Psoas muscle (tissue), 8 donors: ENCODE results near the gene RALGPS2. TPM values are rescaled to one million over a fixed set of nuclear protein-coding genes. Genes with fewer than 3 reads are reported as not detected.
"Not testable (repeated sequence)": the region's sequence is repeated elsewhere in the genome, so short reads cannot be mapped to it uniquely, and the experiment has no call there.

Source experiments
- ATAC-seq, 4 donors: fragments of 200-7000 bp; cut with Tn5 transposase; one replicate each; pipeline ENCODE4 v1.9.1; 2020; ENCODE audit warnings: moderate library complexity in 3 of 4, mild to moderate bottlenecking in 2 of 4
- DNase-seq, 2 donors: peaks; one replicate each; pipeline ENCODE4 v3.0.0-alpha.2; 2020
- H3K27ac ChIP-seq: fragments of 200-600 bp; one replicate; pipeline ENCODE4 v1.8.0; 2022
- H3K27me3 ChIP-seq, 3 donors: fragments of 200-600 bp in 1 of 3; one replicate each; pipeline versions ENCODE4 v1.6.1 to v1.8.0; 2013 to 2022; ENCODE audit warnings: low read length in 2 of 3, mild to moderate bottlenecking in 2 of 3, moderate library complexity in 1 of 3; ENCODE audit not compliant: insufficient read depth in 3 of 3
- H3K36me3 ChIP-seq, 2 donors: fragments of 200-600 bp in 1 of 2; one replicate each; pipeline versions ENCODE4 v1.6.1 to v1.8.0; 2013 to 2022; ENCODE audit warnings: low read depth in 1 of 2, mild to moderate bottlenecking in 1 of 2, moderate library complexity in 1 of 2; ENCODE audit not compliant: insufficient read depth in 1 of 2
- H3K4me1 ChIP-seq: fragments of 200-600 bp; one replicate; pipeline ENCODE4 v1.8.0; 2022
- H3K4me3 ChIP-seq: fragments of 200-600 bp; one replicate; pipeline ENCODE4 v1.8.0; 2022; ENCODE audit warnings: mild to moderate bottlenecking
- H3K9me3 ChIP-seq: fragments of 200-600 bp; one replicate; pipeline ENCODE4 v1.8.0; 2022
- CTCF ChIP-seq: fragments of 200-600 bp; IDR thresholded peaks from one replicate; pipeline ENCODE4 v1.8.0; 2022; ENCODE audit warnings: antibody characterized with exemption
- WGBS, 3 donors: extraction: QIAGEN DNeasy Blood & Tissue Kit; methylation state at CpG; one replicate each; pipeline versions ENCODE4 v1.1.6 to v1.1.7; 2013; 5-methylcytosine and 5-hydroxymethylcytosine counted together
- intact Hi-C, 2 donors: fragments of 100-400 bp; cut with DNase I; formaldehyde crosslinking; loops; one replicate each; pipeline versions ENCODE4 v1.11.0 to v1.14.2; 2022
- polyA plus RNA-seq, 3 donors: library from polyadenylated mRNA; stranded (reverse); fragments of 200-250 nt; gene quantifications; one replicate each; pipeline ENCODE4 v1.2.3, GENCODE V29; 2013
- total RNA-seq, 4 donors: library from RNA; stranded (reverse); fragmentation: NEBNext Ultra II Directional in 2 of 4; extraction: Animal tissue kit (Norgen Biotek cat#: 25700) in 2 of 4; gene quantifications; one replicate each; pipeline versions ENCODE4 v1.2.1 to v1.2.4, GENCODE V29; 2021 to 2023
- donor health status: healthy with polysubstance abuse.
- donor health status: DM: no; HTN: no; CAD: no; lungs with moderate emphysema.
- donor health status: Bipolar disorder and iron deficiency.
- donor health status: healthy.
- donor health status: DM: yes; HTN: yes; CAD: no.
- donor health status: DM: no; HTN: no; CAD: no.
- donor health status: DM: no; HTN: no; CAD: no.
- donor health status: DM: yes; HTN: yes; CAD: no.

RALGPS2 gene
- total and polyA plus RNA-seq, 7 donors: 0.69 to 6.2 (median 2.4) TPM

DNA sequence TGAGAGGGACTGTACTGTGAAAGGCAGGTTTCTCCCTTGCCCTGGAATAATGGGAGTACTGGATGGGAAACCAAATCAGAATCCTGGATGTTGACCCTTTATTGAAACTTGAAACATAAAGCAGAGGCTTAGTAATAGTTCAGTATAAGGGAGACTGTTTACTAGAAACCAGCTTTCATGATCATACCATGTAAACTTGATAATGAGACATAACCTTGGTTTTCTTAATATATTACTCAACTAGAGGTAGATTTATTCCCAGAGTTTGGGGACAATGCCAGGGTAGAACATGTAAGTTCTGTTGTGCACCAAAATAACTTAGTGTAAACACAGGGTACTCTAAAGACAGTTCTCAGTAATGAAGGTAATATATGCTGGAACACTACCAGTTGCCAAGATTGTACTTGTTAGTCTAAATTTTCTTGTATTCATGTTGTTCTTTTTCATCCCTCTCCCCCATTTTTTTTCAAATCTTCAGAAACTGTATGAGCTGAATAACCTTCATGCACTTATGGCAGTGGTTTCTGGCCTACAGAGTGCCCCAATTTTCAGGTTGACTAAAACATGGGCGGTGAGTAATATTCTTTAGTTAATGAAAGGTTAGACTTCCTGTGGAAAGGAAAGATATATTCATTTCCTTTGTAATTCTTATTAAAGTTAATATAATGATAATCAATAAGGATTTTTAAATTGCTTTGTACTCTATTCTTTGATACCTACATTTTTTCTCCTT is 96.3 kb downstream of the RALGPS2 start:
- WGBS, 3 donors: 93 to 97% (median 94%) methylated on average over 1 of the region's 1 CpG
- Histone ChIP-seq H3K27ac (no peak overlapping the region), H3K4me1 (no peaks in the 10 kb centered on the region), H3K36me3 (no peaks in the 10 kb centered on the region), H3K4me3 (no peak overlapping the region), H3K9me3 (no peaks in the 10 kb centered on the region), H3K27me3 (no peaks in the 10 kb centered on the region)
- ATAC-seq (no peak), DNase-seq (no peak)
- TF ChIP-seq CTCF: no peak
- intact Hi-C loops: no loop called here

GRCh38 chr1:178825167-178825566 is 100.1 kb downstream of the RALGPS2 start:
- no peak overlapping the region for H3K4me3 ChIP-seq
- no peak for TF ChIP-seq CTCF
- intact Hi-C loops: no loop called here
- no peaks in the 10 kb centered on the region for H3K36me3 ChIP-seq
- H3K27ac ChIP-seq: no peak overlapping the region
- no peaks in the 10 kb centered on the region for H3K9me3 ChIP-seq
- no peaks in the 10 kb centered on the region for H3K4me1 ChIP-seq
- H3K27me3 ChIP-seq: no peaks in the 10 kb centered on the region
- ATAC-seq (no peak), DNase-seq (no peak)
- WGBS, 3 donors: 92 to 99% (median 97%) methylated on average over 2 of the region's 2 CpGs

DNA sequence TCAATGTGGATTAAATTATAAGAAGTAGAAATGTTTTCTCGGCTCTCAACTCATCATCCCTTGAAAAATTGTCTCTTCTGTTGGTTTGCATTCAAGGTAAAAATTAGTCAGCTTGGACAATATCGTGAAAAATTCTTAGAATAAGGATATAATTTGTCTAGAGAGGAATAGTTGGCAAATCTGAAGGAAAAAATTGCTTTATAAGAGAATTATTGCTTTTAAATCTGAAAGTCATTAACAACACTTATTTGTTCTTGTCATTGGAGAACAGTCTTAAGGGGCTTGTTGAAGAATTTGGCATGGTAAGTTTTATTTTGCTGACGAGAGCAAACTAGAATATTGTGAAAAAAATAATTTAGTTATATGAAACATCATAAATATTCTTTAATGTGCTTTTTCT is 119.4 kb downstream of the RALGPS2 start:
- H3K27me3 ChIP-seq: no peaks in the 10 kb centered on the region
- no peak overlapping the region for H3K4me3 ChIP-seq
- TF ChIP-seq CTCF: no peak
- no peak for ATAC-seq
- 53 to 72% (median 56%) methylated on average over 3 of the region's 3 CpGs for WGBS, 3 donors
- peaks cover 0 to 3% of the 10 kb centered on the region in 2 donors for H3K36me3 ChIP-seq
- H3K9me3 ChIP-seq: no peaks in the 10 kb centered on the region
- no peak for DNase-seq
- no peaks in the 10 kb centered on the region for H3K4me1 ChIP-seq
- H3K27ac ChIP-seq: no peak overlapping the region
- intact Hi-C loops: no loop called here

- no peak for TF ChIP-seq CTCF
- Histone ChIP-seq H3K27me3 (no peaks in the 10 kb centered on the region), H3K36me3 (peaks cover 0 to 3% of the 10 kb centered on the region in 2 donors), H3K9me3 (no peaks in the 10 kb centered on the region), H3K27ac (no peak overlapping the region), H3K4me3 (no peak overlapping the region), H3K4me1 (no peaks in the 10 kb centered on the region)
- ATAC-seq: no peak
- intact Hi-C loops: no loop called here
- no peak for DNase-seq
Measured at GRCh38 chr1:178846306-178846705, 121.3 kb downstream of the RALGPS2 start.

DNA sequence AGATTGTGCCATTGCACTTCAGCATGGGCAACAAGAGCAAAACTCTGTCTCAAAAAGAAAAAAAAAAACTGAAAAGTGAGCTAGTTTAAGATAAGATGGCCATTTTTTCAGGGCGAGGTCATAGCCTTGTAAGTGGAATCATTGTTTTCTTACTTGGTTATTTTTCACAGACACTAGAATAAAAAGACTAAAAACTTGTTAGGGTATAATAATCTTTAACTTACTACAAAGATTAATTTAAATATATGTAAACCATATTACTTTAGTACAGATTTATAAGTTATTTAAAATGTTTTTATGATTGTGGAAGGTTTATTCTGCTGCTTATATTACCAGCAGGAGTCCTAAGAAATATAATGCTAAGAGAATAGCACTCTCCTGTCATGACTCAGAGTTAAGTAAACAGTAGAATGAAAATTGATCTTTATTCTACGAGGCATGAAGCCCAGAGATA is 122.4 kb downstream of the RALGPS2 start:
- H3K36me3 ChIP-seq: peaks cover 0 to 9% of the 10 kb centered on the region in 2 donors
- DNase-seq (no peak), ATAC-seq (no peak)
- H3K27me3 ChIP-seq: no peaks in the 10 kb centered on the region
- no peaks in the 10 kb centered on the region for H3K4me1 ChIP-seq
- TF ChIP-seq CTCF: no peak
- H3K4me3 ChIP-seq: no peak overlapping the region
- no peaks in the 10 kb centered on the region for H3K9me3 ChIP-seq
- H3K27ac ChIP-seq: no peak overlapping the region
- WGBS, 3 donors: 71 to 84% (median 77%) methylated on average over 2 of the region's 2 CpGs
- intact Hi-C loops: no loop called here

DNA sequence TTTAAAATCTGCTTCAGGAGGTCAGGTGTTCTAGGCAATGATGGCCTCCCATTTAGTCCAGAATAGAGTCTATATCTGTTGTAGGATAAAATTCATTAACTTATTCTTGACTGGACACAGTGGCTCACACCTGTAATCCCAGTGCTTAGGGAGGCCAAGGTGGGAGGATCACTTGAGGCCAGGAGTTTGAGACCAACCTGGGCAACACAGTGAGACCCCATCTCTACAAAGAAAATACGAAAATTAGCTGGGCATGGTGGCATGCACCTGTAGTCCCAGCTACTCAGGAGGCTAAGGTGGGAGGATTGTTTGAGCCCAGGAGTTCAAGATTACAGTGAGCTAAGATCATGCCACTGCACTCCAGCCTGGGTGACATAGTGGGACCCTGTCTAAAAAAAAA is 122.9 kb downstream of the RALGPS2 start:
- DNase-seq, ATAC-seq: not testable (repeated sequence)
- 100% methylated on average over 1 of the region's 1 CpG for WGBS, 3 donors

More for the DNA sequence above, 122.9 kb downstream of the RALGPS2 start:
- H3K27ac ChIP-seq, H3K9me3 ChIP-seq, H3K4me3 ChIP-seq, intact Hi-C loops, H3K4me1 ChIP-seq, H3K36me3 ChIP-seq, H3K27me3 ChIP-seq: not testable (repeated sequence)
